ENCODE measurements around the gene TTLL8.

TTLL8 gene

GRCh38 chr22:50082961-50083461 is 24.9 kb upstream of the TTLL8 start:
- no peak for DNase-seq (ENCODE audit: low read depth)

- no peak for DNase-seq (ENCODE audit: low read depth)
Observed at GRCh38 chr22:50082197-50082715, 24.2 kb upstream of the TTLL8 start.

GRCh38 chr22:50081426-50082196 is 23.5 kb upstream of the TTLL8 start:
- DNase-seq (ENCODE audit: low read depth): no peak

- DNase-seq (ENCODE audit: low read depth): no peak
Observed at GRCh38 chr22:50080077-50080465, 22.0 kb upstream of the TTLL8 start.

- no peak for DNase-seq (ENCODE audit: low read depth)
Observed at GRCh38 chr22:50078761-50079160, 20.7 kb upstream of the TTLL8 start.

- DNase-seq (ENCODE audit: low read depth): no peak
Observed at GRCh38 chr22:50078246-50078645, 20.1 kb upstream of the TTLL8 start.

- no peak for DNase-seq (ENCODE audit: low read depth)
Observed at GRCh38 chr22:50076646-50077535, 18.8 kb upstream of the TTLL8 start.

GRCh38 chr22:50074551-50075530 is 16.7 kb upstream of the TTLL8 start:
- DNase-seq (ENCODE audit: low read depth): no peak

GRCh38 chr22:50074056-50074455 is 16.0 kb upstream of the TTLL8 start:
- DNase-seq (ENCODE audit: low read depth): no peak

GRCh38 chr22:50072714-50073538 is 14.8 kb upstream of the TTLL8 start:
- no peak for DNase-seq (ENCODE audit: low read depth)

- no peak for DNase-seq (ENCODE audit: low read depth)
Observed at GRCh38 chr22:50072167-50072555, 14.1 kb upstream of the TTLL8 start.

- no peak for DNase-seq (ENCODE audit: low read depth)
Observed at GRCh38 chr22:50071432-50072166, 13.5 kb upstream of the TTLL8 start.

GRCh38 chr22:50070366-50070765 is 12.3 kb upstream of the TTLL8 start:
- no peak for DNase-seq (ENCODE audit: low read depth)

GRCh38 chr22:50068096-50068495 is 10.0 kb upstream of the TTLL8 start:
- no peak for DNase-seq (ENCODE audit: low read depth)

GRCh38 chr22:50067244-50067643 is 9.1 kb upstream of the TTLL8 start:
- no peak for DNase-seq (ENCODE audit: low read depth)

GRCh38 chr22:50064453-50064852 is 6.4 kb upstream of the TTLL8 start:
- DNase-seq (ENCODE audit: low read depth): no peak

GRCh38 chr22:50063589-50064393 is 5.7 kb upstream of the TTLL8 start:
- DNase-seq (ENCODE audit: low read depth): no peak

- DNase-seq (ENCODE audit: low read depth): no peak
Observed at GRCh38 chr22:50062509-50063135, 4.5 kb upstream of the TTLL8 start.
